ENCODE measurements around the gene HSPA8. TPM values are rescaled to one million over a fixed set of nuclear protein-coding genes. Genes with fewer than 3 reads are reported as not detected.

The HSPA8 gene
- total RNA-seq, 1 donor: 2,226 TPM

- peaks cover 30% of the 10 kb centered on the region for H3K36me3 ChIP-seq (ENCODE audit: insufficient read depth, low read length)
- peaks cover 44% of the 10 kb centered on the region for H3K4me1 ChIP-seq (ENCODE audit: insufficient read depth, low read length)
- H3K4me2 ChIP-seq (ENCODE audit: insufficient read depth, low read length): peak overlapping the region; percentile 91
- DNase-seq (ENCODE audit: insufficient read length, low spot score, missing footprints): peak; percentile 69
- no peaks in the 10 kb centered on the region for H3K27me3 ChIP-seq (ENCODE audit: insufficient read depth, low read length)
- H3K4me3 ChIP-seq (ENCODE audit: insufficient read depth, low read length): peak overlapping the region; percentile 97
- H3K9me3 ChIP-seq (ENCODE audit: low read depth, low read length): no peaks in the 10 kb centered on the region
- peaks cover 29% of the 10 kb centered on the region for H3K79me2 ChIP-seq (ENCODE audit: insufficient read depth, low read length)
- H2AFZ ChIP-seq (ENCODE audit: low read length): no peak overlapping the region
- H4K20me1 ChIP-seq (ENCODE audit: insufficient read depth, low read length): peaks cover 29% of the 10 kb centered on the region
- peak overlapping the region; percentile 94 for H3K27ac ChIP-seq (ENCODE audit: low read depth, low read length)
- TF ChIP-seq CTCF (IDR thresholded peaks at IDR 0.05; ENCODE audit: extremely low read depth, low read depth, low read length): no peak
Observed at GRCh38 chr11:123063826-123064657, 2.1 kb upstream of the HSPA8 start.

GRCh38 chr11:123062892-123063825 is 1.2 kb upstream of the HSPA8 start:
- peaks cover 38% of the 10 kb centered on the region for H3K79me2 ChIP-seq (ENCODE audit: insufficient read depth, low read length)

GRCh38 chr11:123062158-123062891 is 389 bp upstream of the HSPA8 start:
- Histone ChIP-seq H3K36me3 (ENCODE audit: insufficient read depth, low read length) (peaks cover 40% of the 10 kb centered on the region), H3K9me3 (ENCODE audit: low read depth, low read length) (no peaks in the 10 kb centered on the region), H3K27me3 (ENCODE audit: insufficient read depth, low read length) (no peaks in the 10 kb centered on the region), H4K20me1 (ENCODE audit: insufficient read depth, low read length) (peaks cover 44% of the 10 kb centered on the region), H3K4me1 (ENCODE audit: insufficient read depth, low read length) (peaks cover 60% of the 10 kb centered on the region), H2AFZ (ENCODE audit: low read length) (peak overlapping the region; percentile 58), H3K4me3 (ENCODE audit: insufficient read depth, low read length) (peak overlapping the region; percentile 97), H3K27ac (ENCODE audit: low read depth, low read length) (peak overlapping the region; percentile 94), H3K79me2 (ENCODE audit: insufficient read depth, low read length) (peaks cover 43% of the 10 kb centered on the region), H3K4me2 (ENCODE audit: insufficient read depth, low read length) (peak overlapping the region; percentile 93)
- TF ChIP-seq CTCF (IDR thresholded peaks at IDR 0.05; ENCODE audit: extremely low read depth, low read depth, low read length): no peak
- DNase-seq (ENCODE audit: insufficient read length, low spot score, missing footprints): peak; percentile 96

More at GRCh38 chr11:123062892-123063825, 1.2 kb upstream of the HSPA8 start:
- Histone ChIP-seq H3K4me3 (ENCODE audit: insufficient read depth, low read length) (peak overlapping the region; percentile 97), H3K9me3 (ENCODE audit: low read depth, low read length) (no peaks in the 10 kb centered on the region), H3K36me3 (ENCODE audit: insufficient read depth, low read length) (peaks cover 33% of the 10 kb centered on the region), H3K4me1 (ENCODE audit: insufficient read depth, low read length) (peaks cover 53% of the 10 kb centered on the region), H2AFZ (ENCODE audit: low read length) (peak overlapping the region; percentile 58), H3K27me3 (ENCODE audit: insufficient read depth, low read length) (no peaks in the 10 kb centered on the region), H4K20me1 (ENCODE audit: insufficient read depth, low read length) (peaks cover 38% of the 10 kb centered on the region), H3K27ac (ENCODE audit: low read depth, low read length) (peak overlapping the region; percentile 94), H3K4me2 (ENCODE audit: insufficient read depth, low read length) (peak overlapping the region; percentile 91)
- peak; percentile 43 for DNase-seq (ENCODE audit: insufficient read length, low spot score, missing footprints)
- TF ChIP-seq CTCF (IDR thresholded peaks at IDR 0.05; ENCODE audit: extremely low read depth, low read depth, low read length): no peak
